LoVo (cell line): ENCODE measurements around the gene SUMF2.
"Not testable (repeated sequence)": the region's sequence is repeated elsewhere in the genome, so short reads cannot be mapped to it uniquely, and the experiment has no call there.

Experiments
- DNase-seq: peaks from one replicate; pipeline ENCODE4 v3.0.0-alpha.2; 2016; ENCODE audit warnings: low spot score

The SUMF2 gene

DNA sequence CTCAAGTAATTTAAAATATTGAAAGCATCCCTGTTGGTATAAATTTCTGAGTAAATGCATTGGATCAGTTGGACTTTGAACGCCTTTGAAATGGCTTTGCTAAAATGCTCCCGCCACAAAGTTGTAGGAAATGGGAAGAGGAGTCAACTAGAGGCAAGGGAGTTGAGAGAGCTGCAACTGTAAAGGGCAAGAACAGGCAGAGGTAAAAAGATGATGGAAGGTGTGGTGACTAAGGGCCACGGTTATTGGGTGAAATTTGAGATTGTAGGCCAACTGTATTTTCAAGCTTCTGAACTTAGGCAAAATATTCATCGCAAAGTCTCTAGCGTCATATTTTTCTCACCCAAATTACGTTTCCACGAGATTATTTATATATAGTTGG is 595 bp upstream of the SUMF2 start:
- DNase-seq: no peak

DNA sequence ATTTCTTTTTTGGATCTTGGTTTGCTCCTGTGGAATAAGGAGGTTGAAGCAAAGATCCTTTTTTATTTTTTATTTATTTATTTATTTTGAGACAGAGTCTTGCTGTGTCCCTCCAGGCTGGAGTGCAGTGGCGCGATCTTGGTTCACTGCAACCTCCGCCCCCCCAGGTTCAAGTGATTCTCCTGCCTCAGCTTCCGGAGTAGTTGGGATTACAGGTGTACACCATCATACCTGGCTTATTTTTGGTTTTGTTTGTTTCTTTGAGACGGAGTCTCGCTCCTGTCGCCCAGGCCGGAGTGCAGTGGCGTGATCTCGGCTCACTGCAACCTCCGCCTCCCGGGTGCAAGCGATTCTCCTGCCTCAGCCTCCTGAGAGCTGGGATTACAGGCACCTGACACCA is 2.3 kb downstream of the SUMF2 start:
- not testable (repeated sequence) for DNase-seq

DNA sequence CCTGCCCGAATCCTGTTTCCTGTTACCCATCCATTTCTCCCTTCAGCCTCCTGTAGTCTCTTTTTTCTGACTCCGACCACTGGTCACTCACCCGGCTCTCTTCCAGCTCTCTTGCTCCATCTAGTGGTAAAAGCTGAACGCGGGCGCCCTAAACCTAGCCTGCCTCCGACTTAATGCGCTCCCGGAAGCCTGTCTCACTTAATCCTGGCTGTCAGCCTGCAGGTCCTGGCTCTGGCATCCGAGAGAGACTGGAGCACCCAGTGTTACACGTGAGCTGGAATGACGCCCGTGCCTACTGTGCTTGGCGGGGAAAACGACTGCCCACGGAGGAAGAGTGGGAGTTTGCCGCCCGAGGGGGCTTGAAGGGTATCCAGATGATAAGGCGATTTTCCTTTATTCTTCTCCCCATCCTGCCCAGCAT is 10.3 kb downstream of the SUMF2 start:
- DNase-seq: peak; percentile 80

DNA sequence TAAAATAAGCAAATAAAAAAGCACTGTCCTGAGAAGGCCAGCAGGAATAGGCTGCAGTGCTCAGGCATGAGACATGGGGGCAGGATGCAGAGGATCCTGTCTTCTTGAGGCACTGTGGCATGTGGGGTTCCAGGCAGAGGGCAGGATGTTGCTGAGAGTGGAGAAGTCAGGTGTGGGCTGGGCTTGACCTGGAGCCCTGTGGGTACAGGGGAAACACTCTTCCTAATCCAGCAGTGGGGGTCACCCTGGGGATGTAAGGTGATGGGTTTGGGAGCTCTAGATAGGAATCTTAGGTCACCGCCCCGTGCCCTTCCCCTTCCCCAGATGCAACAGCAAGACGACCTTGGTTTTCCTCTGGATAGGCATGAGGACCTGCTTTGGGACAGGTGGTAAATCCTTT is 13.6 kb downstream of the SUMF2 start:
- no peak for DNase-seq

DNA sequence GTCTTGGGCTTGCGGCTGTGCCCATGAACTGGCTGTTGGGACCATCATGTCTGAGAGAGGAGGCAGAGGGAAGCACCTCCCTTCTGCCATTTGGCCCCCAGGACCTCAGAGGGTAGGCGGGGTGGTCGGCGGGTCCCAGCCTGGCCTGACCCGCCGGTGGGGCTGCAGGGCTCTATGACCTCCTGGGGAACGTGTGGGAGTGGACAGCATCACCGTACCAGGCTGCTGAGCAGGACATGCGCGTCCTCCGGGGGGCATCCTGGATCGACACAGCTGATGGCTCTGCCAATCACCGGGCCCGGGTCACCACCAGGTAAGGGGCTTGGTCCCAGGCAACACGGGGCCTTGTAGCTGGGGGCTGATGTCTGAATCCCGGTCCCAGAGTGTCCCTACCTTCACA is 14.1 kb downstream of the SUMF2 start:
- DNase-seq: no peak

DNA sequence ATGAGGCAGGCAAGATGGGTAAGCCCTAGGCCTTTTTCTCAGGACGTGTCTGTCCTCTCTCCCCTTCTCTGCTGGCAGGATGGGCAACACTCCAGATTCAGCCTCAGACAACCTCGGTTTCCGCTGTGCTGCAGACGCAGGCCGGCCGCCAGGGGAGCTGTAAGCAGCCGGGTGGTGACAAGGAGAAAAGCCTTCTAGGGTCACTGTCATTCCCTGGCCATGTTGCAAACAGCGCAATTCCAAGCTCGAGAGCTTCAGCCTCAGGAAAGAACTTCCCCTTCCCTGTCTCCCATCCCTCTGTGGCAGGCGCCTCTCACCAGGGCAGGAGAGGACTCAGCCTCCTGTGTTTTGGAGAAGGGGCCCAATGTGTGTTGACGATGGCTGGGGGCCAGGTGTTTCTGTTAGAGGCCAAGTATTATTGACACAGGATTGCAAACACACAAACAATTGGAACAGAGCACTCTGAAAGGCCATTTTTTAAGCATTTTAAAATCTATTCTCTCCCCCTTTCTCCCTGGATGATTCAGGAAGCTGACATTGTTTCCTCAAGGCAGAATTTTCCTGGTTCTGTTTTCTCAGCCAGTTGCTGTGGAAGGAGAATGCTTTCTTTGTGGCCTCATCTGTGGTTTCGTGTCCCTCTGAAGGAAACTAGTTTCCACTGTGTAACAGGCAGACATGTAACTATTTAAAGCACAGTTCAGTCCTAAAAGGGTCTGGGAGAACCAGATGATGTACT is 15.5 kb downstream of the SUMF2 start:
- DNase-seq: no peak

DNA sequence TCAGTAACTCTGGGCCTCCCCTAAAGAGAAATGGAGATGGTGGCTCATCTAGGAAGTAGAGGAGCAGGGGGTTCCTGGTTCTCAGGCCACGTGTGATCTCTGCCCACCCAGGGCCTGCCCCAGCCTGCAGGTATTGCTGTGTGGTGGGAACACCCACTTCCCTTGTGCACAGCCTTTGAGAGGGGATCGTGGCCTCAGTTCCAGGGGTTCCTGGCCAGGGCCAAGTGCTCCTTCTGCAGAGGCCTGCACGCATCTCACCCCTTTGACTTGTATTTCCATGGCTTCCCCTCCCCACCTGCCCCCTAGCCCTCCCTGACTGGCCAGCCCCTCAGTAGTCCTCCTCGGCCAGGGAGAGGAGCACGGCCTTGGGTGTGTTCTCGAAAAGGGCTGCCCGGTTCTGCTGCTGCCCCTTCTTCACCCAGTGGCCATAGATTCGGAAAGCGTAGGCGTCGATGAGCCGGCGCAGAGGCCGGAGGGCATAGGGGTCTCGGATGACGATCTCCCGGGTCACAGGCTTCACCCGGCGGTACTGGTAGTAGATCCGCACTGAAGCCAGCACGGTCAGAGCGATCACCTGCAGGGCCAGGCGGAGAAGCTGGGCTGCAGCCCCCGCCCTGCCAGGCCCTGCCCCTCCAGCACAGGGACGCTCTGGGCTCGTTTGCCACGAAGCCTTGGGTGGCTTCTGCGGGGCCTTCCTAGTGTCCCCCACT is 16.8 kb downstream of the SUMF2 start:
- not testable (repeated sequence) for DNase-seq

DNA sequence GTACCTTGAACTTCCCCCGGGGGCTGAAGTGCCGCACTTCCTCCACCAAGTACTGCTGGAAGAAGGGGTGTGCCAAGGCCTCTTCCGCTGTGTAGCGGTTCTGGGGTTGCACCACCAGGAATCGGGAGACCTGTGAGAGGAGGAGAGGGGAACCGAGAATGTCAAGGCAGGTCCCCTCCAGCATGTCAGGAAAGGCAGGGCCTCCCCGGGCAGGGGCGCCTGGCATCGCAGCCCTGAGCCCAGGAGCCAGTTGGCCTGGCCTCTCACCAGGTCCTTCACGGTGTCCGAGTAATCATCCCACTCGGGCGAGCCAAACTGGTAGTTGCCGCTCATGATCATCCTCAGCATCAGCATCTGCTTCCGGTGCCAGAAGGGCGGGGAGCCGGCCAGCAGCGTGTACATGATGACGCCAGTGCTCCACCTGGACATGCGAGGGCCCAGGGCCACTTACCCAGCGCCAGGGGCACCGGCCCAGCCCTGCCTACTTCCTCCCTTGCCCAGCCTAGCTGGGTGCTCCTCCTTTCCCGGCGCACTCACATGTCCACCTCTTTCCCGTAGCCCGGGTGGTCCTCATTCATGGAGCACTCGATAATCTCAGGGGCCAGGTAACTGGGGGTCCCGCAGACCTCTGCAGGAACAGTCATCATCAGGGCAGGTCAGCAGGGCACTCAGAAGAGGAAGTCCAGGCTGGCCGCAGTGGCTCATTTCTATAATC is 17.7 kb downstream of the SUMF2 start:
- no peak for DNase-seq

DNA sequence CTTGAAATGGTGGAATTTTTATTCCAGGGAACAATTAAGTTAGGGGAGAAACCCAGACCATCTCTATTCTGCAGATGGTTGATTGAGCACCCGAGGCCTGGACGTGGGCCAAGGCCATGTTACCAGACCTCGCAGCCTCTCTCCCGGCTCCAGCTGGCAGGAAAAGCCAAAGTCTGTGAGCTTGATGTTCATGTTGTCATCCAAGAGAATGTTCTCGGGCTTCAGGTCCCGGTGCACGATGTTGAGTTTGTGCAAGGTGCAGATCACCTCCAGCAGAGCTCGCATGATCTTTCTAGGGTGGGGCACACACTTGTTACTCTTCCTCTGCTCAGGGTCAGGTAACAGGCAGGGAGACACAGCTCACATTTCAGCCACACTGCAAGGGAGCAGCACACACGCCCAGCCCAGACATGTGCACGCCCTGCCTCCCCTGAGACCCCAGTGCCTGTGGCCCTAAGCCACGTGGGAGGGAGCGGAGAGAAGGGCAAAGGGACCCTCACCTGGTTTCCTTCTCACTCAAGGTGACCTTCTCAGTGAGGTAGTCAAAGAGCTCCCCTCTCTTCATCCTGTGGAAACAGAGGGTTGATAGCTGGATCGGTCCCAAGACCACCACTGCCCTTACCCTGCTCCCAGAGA is 19.2 kb downstream of the SUMF2 start:
- DNase-seq: no peak

DNA sequence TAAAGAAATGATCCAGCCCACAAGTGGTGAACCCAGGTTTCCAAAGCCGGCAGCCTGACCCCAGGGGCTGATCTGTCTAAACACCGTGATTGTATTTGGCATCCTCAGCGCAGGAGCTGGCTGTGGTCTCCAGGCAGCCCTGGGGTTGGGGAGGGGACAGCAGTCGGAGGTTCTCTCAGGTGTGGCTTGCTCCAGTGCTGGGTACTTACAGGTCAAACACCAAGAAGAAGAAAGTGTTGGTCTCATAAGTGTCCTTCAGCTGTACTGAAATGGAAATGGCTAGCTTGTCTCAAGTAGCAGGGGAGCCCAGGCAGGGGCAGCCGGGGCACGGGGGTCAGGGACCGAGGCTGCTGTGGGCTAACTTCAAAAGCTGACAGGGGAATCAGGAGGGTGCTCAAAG is 22.7 kb downstream of the SUMF2 start:
- DNase-seq: no peak

DNA sequence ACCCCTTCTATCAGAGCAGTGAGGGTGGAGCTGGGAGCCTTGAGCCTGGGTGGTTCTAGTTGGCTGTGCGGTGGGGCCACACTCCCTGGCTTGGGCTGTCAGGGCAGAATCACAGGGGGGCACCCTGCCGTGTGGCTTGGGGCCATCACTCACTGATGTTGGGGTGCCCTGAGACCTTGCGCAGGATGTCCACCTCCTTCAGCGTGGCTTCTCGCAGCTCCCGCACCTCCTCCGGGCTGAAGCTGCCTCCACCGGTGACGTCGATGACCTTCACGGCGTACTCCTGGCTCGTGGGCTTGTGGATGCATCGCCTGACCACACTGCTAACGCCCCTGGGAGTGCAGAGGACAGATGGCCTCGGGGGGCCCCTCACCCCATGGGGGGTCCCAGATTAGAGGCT is 23.4 kb downstream of the SUMF2 start:
- DNase-seq: no peak

DNA sequence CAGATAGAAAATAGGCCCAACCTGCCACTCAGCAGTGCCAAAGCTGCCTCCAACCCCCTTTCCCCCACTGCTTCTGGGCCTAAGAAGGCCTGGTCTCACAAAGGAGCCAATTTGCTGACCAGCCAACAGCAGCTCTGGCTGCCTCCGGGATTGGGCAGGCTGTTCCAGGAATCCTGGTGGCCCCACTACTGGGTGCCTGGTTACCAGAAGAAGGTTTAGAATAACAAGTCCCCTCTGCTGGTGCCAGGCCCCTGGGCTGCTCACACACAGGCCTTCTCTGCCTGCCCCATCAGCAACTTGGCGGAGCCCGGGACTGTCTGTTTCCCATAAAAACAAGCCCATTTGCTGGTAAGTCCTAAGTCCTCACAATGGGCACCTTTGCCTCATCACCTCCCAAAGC is 27.5 kb downstream of the SUMF2 start:
- DNase-seq: no peak

DNA sequence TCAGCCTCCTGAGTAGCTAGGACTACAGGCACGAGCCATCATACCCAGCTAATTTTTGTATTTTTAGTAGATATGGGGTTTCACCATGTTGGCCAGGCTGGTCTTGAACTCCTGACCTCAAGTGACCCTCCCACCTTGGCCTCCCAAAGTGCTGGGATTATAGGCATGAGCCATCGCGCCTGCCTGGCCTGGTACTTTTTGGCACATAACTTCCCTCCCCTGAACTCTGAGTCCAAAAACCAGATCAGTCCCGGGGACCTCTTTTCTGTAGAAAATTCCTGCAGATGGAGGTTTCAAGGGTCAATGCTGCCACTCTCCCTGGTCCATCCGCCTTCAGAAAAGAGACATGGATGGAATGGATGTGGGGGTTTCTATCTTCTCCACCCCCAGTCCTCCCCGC is 28.3 kb downstream of the SUMF2 start:
- not testable (repeated sequence) for DNase-seq

DNA sequence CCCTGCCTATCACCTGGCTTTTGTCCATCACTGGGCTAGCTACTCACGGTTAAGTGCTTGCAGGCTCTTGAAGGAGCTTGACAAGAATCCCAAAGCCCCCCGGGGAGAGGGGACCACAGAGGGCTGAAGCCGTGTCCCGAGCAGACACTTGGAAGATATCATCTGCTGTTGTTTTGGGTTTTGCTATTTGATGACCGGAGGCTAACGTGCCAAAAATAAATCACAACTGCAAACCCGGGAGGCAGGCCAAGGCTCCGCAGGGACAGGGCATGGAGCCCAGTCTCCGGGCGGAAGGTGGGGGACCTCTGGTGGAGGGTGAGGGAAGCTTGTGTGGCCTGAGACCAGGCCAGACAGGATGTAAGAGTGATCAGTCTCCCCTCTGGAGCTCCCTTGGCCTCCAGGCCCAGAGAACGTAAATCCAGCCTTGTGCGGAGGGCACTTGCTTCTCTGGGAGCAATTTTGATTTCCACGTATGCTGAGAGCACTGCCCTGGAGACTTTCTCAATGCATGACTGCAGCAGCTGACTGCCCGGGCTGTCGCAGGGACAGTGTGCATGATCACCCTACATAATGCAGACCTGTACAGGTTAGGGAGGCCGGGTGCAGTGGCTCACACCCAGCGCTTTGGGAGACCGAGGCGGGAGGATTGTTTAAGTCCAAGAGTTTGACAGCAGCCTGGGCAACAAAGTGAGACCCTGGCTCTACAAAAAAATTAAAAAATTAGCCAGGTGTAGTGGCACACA is 28.9 kb downstream of the SUMF2 start, which contains the start of gene PHKG1:
Gene PHKG1 (minus strand): TSS at position 164 of the 743 bp plus-strand sequence. CDS start 4,011 bp downstream, outside the sequence.
- peak; percentile 20 for DNase-seq

DNA sequence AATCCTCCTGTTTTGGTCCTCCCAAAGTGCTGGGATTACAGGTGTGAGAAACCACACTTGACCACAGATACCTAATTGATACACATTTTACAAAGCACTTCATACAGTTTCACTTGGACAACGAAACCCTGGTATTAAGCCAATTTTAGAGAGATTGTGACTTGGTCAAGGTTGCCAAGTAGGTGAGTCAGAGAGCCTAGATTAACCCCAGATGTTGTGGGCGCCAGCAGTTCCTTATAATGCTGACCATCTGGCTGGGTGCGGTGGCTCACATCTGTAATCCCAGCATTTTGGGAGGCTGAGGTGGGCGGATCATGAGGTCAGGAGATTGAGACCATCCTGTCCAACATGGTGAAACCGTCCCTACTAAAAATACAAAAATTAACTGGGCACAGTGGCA is 33.6 kb downstream of the SUMF2 start:
- DNase-seq: peak; percentile 10

DNA sequence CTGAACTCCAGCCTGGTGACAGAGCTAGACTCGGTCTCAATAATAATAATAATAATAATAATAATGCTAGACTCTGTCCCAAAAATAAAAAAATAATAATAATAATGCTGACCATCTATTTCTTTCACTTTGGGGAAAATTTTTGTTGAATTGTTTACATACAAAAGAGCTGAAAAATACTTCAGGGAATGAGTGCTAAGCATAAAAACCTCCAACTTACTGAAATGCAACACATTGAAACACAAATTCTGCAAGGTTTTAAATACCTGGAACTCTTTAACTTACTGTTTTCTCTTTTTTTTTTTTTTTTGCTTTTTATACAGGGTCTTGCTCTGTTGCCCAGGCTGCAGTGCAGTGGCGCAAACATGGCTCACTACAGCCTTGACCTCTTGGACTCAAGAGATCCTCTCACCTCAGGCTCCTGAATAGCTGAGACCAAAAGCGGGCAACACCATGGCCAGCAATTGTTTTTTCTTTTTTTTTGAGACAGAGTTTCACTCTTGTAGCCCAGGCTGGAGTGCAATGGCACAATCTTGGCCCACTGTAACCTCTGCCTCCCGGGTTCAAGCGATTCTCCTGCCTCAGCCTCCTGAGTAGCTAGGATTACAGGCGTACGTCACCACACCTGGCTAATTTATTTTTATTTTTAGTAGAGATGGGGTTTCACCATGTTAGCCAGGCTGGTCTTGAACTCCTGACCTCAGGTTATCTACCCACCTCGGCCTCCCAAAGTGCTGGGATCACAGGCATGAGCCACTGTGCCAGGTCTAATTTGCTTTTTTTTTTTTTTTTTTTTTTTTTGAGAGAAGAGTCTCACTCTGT is 34.3 kb downstream of the SUMF2 start:
- DNase-seq: not testable (repeated sequence)

DNA sequence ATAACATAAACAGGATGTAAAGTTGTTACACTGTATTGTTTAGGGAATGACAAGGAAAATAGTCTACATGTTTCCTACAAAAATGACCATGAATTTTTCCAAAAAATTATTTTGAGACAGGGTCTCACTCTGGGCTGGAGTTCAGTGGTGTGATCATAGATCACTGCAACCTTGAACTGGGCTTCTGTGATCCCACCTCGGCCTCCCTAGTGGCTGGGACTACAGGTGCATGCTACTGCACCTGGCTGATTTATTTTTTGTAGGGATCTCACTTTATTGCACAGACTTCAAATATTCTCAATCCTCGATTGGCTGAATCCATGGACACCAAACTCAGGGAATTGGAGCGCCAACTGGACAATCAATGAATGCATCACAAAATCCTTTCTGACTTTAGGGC is 35.6 kb downstream of the SUMF2 start:
- no peak for DNase-seq

DNA sequence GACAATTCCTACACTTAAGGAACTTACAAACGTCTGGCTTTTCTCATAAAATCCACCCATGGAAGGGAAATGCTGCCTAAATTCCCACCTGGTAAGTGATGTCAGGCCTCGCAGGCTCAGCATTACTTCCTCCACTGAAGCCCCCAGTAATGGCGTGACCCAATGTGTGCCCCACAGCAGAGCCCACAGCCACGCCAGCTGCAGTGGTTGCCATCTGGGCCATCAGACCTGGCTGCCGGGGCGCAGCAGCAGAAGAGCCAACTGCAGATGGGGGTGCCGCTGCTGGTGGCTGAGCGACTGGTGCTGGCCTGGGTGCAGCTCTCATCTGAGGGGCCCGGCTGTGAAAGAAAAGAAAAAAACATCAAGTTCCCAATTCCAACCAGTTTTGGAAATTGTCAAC is 40.1 kb downstream of the SUMF2 start:
- DNase-seq: not testable (repeated sequence)

DNA sequence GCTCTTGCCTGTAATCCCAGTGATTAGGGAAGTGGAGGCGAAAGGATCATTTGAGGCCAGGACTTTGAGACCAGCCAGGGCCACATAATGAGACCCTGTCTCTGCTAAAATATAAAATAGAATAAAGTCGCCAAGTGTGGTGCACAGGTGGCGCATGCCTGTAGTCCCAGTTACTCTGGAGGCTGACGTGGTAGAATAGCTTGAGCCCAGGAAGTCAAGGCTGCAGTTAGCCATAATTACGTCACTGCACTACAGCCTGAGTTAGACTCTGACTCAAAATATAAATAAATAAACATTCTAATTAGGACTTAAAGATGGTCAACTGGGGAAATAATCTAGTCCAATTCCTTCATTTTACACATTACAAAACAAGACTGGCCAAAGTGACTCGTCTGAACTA is 41.4 kb downstream of the SUMF2 start:
- DNase-seq: peak; percentile 74

DNA sequence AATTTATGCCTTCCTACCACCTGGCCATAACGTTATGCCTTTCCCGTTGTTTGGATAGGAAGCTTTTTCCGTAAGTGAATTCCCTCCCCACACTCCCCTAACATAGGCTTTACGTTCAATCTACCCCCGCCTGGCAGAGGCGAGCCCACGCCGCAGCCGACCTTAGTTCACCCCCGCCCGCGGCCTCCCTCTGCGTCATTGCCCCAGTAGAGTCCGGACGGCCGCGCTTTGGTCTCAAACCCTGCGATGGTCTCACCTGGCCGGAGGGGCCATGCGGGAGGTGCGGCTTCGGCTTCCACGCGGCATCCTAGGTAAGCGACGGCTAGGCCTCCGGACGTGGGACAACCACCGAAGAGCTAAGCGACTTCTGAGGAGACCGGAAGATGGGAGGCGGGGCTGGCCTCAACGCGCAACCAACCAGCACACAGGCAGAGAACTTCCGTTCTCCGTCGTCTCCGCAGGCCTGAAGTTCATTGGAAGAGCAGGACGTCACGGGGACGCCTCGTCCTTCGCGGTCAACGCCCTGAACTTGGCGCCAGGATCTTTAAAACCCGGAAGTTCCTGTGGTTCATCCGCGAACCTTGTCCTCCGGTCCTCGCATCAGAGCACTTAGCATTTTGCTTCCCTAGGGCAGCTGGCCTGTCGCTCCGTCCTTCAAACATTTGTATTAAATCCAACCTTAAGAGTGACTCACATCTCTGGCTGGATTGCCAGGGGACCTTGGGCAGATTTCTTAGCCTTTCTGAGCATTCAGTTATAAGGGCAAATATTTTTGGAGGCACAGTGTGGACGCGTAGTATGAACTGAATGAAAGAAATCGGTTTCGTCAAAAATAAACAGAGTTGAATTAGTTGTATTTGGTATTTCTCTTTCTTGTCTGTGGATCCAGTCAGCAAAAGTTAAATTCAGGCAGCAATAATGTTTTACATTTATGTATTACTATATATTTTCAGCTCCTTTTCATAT is 42.3 kb downstream of the SUMF2 start, which contains the start of gene CHCHD2:
Gene CHCHD2 (minus strand): TSS at position 369 of the 966 bp plus-strand sequence. CDS start 63 bp downstream, at position 306.
- DNase-seq: peak; percentile 100
